GM21515 (cell line): ENCODE results near the gene PLEKHM3.

Source experiments
- ATAC-seq: cut with Tn5 transposase; IDR thresholded peaks from one replicate; pipeline ENCODE4 v1.9.1; 2021; ENCODE audit not compliant: unreplicated experiment

PLEKHM3 gene

DNA sequence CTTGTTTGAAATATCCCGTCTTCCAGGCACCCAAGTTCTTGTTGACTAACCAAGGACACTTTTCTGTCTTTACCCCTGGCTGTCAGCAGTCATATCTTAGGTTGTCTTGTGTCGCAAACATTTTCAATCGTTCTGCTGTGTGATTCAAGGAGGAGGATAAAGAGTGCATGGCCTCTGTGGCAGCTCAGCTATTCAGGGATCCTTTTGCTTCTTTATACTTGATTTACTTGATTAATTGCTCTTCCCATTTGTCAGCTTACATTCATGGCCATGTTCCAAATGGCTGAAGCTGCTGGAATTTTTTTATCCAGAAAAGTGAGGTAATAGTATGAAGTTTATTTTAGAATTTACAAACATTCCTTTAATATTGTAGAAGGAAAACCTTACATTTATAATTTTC, 158.3 kb downstream of the PLEKHM3 start:
- no peak for ATAC-seq

DNA sequence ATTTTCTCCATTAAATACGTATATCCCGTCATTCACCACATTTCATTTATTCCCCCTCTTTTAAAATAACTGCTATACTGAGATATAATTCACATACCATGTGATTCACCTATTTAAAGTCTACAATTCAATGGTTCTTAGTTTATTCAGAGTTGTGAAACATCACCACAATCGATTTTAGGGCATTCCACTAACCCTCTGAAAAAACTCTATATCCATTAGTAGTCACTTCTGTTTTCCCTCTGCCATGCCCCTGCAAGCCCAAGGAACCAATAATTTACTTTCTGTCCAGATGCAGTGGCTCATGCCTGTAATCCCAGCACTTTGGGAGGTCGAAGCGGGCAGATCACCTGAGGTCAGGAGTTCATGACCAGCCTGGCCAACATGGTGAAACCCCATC, 160.1 kb downstream of the PLEKHM3 start:
- no peak for ATAC-seq

DNA sequence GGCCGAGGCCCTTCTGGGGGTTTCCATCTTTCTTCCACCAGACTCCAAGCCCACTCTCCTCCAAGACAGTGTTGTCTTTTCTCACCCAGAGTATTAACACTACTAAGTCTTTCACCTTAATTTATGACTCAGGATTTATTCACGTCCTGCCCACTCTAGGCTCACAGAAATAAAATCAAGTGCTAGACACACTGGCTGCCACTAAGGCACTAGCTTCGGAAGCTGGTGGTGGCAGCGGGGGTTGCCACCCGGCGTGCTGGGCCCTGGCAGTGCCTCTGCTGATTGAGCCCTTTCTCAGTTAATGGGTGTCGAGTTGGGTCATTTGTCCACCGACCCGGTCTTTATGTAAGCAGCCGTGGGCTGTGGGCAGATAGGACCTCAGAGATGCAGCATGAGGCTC, 162.0 kb downstream of the PLEKHM3 start:
- ATAC-seq: no peak

DNA sequence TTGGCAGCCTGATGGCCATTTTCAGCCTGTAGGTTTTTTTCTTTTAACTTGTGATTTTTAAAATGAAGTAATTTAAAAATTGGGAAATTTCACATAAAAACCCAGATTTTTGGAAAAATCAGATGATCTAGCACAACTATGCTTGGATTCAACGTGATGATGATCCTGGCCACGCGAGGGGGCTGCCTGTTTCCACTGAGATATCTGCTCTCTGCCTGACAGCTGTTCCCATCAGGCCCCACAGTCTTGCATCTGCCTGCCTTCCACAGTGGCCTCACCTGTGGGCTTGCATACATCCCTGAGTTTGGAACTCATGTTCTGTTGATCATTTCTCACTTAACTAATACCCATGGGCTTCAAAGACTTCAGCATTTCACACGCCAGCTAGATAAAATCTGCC, 163.5 kb downstream of the PLEKHM3 start:
- ATAC-seq: no peak

- no peak for ATAC-seq
Measured at GRCh38 chr2:207860685-207861084, 164.6 kb downstream of the PLEKHM3 start.

- no peak for ATAC-seq
Measured at GRCh38 chr2:207855591-207855990, 169.7 kb downstream of the PLEKHM3 start.

DNA sequence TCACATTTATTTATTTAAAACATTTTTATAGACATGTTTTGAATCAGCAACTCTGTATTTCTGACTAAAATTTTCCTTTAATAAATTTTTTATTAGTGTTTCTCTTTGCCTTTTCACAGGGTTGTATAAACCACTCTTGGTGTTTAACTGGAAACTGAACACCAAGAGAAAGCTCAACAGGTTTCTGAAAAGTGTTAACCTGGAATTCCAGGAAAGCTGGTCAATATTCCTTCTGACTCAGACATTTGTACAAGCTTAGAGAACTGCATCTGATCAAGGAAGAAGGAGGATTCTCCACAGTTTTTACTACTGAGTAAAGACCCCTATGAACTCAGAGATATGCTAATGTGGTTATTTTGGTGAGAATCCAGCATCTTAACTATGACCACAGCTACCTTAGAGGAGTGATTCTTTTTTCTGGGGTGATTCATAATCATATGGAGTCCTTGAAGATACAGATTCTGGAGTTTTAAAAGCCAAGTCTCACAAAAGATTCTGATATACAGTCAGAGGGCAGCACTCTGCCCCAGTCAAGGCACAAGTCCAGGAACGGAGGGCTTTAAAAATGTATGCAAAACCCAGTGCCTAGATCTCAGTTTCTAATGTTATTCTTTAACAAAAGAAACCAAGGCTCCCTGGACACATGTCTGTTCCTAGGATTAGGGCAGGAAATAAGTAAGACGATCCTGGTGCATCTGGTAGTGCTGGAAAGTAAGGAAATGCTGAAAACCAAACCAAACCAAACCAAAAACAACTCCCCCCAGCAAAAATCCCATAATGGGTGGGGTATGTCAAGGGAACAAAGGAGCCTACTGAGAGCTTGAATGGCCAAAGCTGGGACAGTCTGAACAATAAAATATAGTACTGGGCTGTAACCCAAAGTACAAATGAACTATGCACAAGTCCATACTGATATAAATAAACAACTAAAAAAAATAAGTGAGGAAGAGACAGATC, 170.6 kb downstream of the PLEKHM3 start:
- no peak for ATAC-seq

DNA sequence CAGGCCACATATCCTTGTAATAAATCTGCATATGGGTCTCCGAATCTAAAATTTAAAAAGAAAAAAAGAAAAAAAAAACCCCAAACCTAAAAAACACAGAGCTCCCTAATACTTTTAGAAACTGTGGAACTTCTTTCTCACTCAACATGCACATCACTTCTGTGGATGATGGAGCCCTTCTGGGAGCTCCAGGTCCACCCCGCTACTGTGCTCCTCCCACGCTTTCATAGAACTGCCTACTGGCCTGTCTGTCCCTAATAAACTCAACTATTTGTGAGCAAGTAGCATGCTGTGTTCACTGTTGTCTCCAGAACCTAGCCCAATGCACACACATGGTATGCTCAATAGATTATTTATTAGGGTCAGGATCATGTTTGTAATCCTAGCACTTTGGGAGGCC, 172.5 kb downstream of the PLEKHM3 start:
- no peak for ATAC-seq

GRCh38 chr2:207849443-207849842, 175.9 kb downstream of the PLEKHM3 start:
- no peak for ATAC-seq

- no peak for ATAC-seq
Measured at GRCh38 chr2:207848545-207848928, 176.8 kb downstream of the PLEKHM3 start.

- no peak for ATAC-seq
Measured at GRCh38 chr2:207847807-207848544, 177.4 kb downstream of the PLEKHM3 start.

GRCh38 chr2:207847098-207847806, 178.1 kb downstream of the PLEKHM3 start:
- ATAC-seq: no peak

DNA sequence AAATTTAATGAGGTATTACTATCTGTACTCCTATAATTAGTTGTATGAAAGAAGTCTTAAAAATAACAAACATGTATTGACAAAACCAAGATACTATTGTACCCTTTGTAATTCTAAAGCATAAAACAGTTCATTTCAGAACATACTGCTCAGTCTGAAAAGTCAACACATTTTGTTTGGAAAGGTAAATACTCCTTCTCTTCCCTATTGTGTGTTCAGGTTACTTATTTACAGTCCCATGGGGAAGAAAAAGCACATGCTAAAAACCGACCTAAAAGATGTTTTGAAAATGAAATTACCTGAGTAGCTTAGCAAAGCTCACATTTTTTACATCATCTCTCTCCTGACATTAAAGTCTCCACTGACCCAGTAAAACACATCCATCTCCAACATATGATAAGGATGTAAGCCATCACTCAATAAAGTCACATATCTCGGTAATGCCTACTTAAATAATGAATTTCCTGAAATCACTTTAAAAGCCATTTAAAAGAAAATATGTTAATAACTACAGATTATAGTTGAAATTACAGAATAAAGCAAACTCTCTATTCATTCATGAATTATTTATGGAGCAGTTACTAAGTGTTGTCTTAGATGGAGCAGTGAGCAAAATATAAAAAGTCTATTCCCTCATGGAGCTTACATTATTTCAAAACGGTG, 180.0 kb downstream of the PLEKHM3 start:
- no peak for ATAC-seq

- no peak for ATAC-seq
Measured at GRCh38 chr2:207844648-207845047, 180.7 kb downstream of the PLEKHM3 start.

DNA sequence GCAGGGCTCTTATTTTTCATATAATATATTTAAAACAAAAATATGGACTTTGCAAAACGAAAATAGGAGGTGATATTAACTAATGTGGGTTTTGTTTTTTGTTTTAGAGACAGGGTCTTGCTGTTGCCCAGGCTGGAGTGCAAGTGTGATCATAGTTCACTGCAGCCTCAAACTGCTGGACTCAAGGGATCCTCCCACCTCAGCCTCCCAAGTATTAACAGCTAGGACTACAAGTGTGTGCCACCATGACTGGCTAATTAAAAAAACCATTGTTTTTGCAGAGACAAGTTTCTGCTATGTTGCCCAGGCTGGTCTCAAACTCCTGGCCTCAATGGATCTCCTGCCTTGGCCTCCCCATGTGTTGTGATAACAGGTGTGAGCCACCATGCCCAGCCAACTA, 185.2 kb downstream of the PLEKHM3 start:
- ATAC-seq: no peak

DNA sequence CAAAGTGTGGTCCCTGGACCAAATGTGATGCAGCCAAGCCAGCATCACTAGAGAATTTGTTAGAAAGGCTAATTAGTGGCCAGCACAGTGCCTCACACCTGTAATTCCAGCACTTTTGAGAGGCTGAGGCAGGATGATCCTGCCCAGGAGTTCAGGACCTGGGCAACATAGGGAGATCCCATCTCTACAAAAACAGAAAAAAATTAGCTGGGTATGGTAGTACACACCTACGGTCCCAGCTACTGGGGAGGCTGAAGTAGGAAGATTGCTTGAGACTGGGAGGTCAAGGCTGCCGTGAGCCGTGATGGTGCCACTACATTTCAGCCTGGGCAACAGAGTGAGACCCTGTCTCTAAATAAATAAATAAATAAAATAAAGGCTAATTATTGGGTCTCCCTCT, 185.8 kb downstream of the PLEKHM3 start:
- no peak for ATAC-seq

GRCh38 chr2:207839028-207839427, 186.3 kb downstream of the PLEKHM3 start:
- ATAC-seq: no peak

GRCh38 chr2:207836521-207837133, 188.7 kb downstream of the PLEKHM3 start:
- ATAC-seq: no peak

DNA sequence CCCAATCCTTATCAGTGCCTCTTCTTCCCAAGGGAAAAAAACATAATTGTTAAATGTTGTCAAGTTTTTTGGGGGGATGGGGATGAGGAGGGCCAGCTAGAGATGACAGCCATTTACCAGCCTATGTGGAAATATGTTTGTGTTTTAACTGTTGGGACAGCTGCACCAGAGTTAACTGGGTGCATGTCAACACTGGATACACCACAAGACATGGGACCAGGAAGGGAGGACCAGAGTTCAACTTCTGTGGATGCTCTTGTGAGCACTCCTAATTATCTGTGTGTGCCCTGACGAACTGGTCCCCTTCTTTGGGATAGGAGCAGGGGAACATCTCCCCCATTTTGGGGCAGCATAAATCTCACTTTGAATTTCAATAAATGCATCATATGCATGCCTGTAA, 189.5 kb downstream of the PLEKHM3 start:
- ATAC-seq: no peak

DNA sequence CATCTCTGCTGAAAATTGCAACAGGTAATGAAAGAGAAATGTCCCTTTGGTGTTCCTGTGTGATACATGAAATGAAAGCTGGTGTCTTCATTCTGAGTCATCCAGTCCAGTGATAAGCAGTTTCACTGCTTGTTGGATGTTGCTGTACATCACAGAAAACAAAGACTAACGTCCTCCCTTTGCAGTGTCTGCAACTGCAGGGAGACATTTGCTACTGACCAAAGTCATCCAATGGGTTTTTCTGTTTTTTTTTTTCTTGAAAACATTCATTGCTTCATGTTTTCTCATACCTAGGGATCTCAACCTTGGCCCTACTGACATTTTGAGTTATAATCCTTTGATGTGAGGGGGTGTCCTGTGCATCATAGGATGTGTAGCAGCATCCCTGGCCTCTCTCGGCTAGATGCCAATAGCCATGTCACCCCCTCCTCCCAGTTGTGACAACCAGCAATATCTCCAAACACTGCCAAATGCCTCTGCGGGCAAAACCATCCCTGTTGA, 192.0 kb downstream of the PLEKHM3 start:
- ATAC-seq: peak; percentile 92
